ENCODE measurements around the gene ZNF831.

The ZNF831 gene

GRCh38 chr20:59240006-59240405, 76.4 kb downstream of the ZNF831 start:
- peaks cover 27% of the 10 kb centered on the region for H3K36me3 Mint-ChIP-seq (ENCODE audit: low read depth)

GRCh38 chr20:59242714-59243626, 79.3 kb downstream of the ZNF831 start:
- ATAC-seq (peak; percentile 98), DNase-seq (peak; percentile 30)
- Mint-ChIP-seq H3K36me3 (ENCODE audit: low read depth) (peaks cover 25% of the 10 kb centered on the region), H3K4me3 (no peak overlapping the region), H3K4me1 (peaks cover 14% of the 10 kb centered on the region), H3K27me3 (no peaks in the 10 kb centered on the region), H3K27ac (peak overlapping the region; percentile 73), H3K9me3 (no peaks in the 10 kb centered on the region)

More at GRCh38 chr20:59240006-59240405, 76.4 kb downstream of the ZNF831 start:
- H3K27ac Mint-ChIP-seq, result no peak overlapping the region
- H3K9me3 Mint-ChIP-seq, result no peaks in the 10 kb centered on the region
- H3K4me3 Mint-ChIP-seq, result no peak overlapping the region
- ATAC-seq (no peak), DNase-seq (no peak)
- H3K27me3 Mint-ChIP-seq, result no peaks in the 10 kb centered on the region
- peaks cover 22% of the 10 kb centered on the region for H3K4me1 Mint-ChIP-seq

GRCh38 chr20:59246691-59247400, 83.2 kb downstream of the ZNF831 start:
- peaks cover 39% of the 10 kb centered on the region for H3K36me3 Mint-ChIP-seq (ENCODE audit: low read depth)

GRCh38 chr20:59247731-59248684, 84.4 kb downstream of the ZNF831 start:
- H3K4me3 Mint-ChIP-seq, result no peak overlapping the region
- no peak for DNase-seq
- ATAC-seq, result no peak
- peaks cover 7% of the 10 kb centered on the region for H3K9me3 Mint-ChIP-seq
- H3K4me1 Mint-ChIP-seq, result peaks cover 33% of the 10 kb centered on the region
- H3K27me3 Mint-ChIP-seq, result no peaks in the 10 kb centered on the region
- H3K36me3 Mint-ChIP-seq (ENCODE audit: low read depth), result peaks cover 39% of the 10 kb centered on the region
- H3K27ac Mint-ChIP-seq, result no peak overlapping the region

More at GRCh38 chr20:59246691-59247400, 83.2 kb downstream of the ZNF831 start:
- Mint-ChIP-seq H3K27ac (no peak overlapping the region), H3K4me1 (peaks cover 29% of the 10 kb centered on the region), H3K4me3 (no peak overlapping the region), H3K9me3 (peaks cover 7% of the 10 kb centered on the region), H3K27me3 (no peaks in the 10 kb centered on the region)
- no peak for ATAC-seq
- DNase-seq, result no peak

- H3K4me1 Mint-ChIP-seq, result peaks cover 49% of the 10 kb centered on the region
- peaks cover 7% of the 10 kb centered on the region for H3K9me3 Mint-ChIP-seq
- no peak overlapping the region for H3K4me3 Mint-ChIP-seq
- no peak overlapping the region for H3K27ac Mint-ChIP-seq
- no peak for DNase-seq
- H3K36me3 Mint-ChIP-seq (ENCODE audit: low read depth), result peaks cover 27% of the 10 kb centered on the region
- no peak for ATAC-seq
- H3K27me3 Mint-ChIP-seq, result no peaks in the 10 kb centered on the region
These were observed 86.7 kb downstream of the ZNF831 start for GRCh38 chr20:59250293-59250692.

GRCh38 chr20:59253325-59253724, 89.7 kb downstream of the ZNF831 start:
- Mint-ChIP-seq H3K27ac (peak overlapping the region; percentile 87), H3K9me3 (peaks cover 7% of the 10 kb centered on the region), H3K4me3 (peak overlapping the region; percentile 55), H3K36me3 (ENCODE audit: low read depth) (peaks cover 28% of the 10 kb centered on the region), H3K4me1 (peaks cover 54% of the 10 kb centered on the region), H3K27me3 (no peaks in the 10 kb centered on the region)
- DNase-seq, result no peak
- ATAC-seq, result peak; percentile 60

GRCh38 chr20:59253779-59254319, 90.2 kb downstream of the ZNF831 start:
- peaks cover 54% of the 10 kb centered on the region for H3K4me1 Mint-ChIP-seq
- peak overlapping the region; percentile 87 for H3K27ac Mint-ChIP-seq
- peaks cover 26% of the 10 kb centered on the region for H3K36me3 Mint-ChIP-seq (ENCODE audit: low read depth)
- H3K9me3 Mint-ChIP-seq, result peaks cover 7% of the 10 kb centered on the region
- DNase-seq, result peak; percentile 45
- peak; percentile 89 for ATAC-seq
- peak overlapping the region; percentile 55 for H3K4me3 Mint-ChIP-seq
- no peaks in the 10 kb centered on the region for H3K27me3 Mint-ChIP-seq

- Mint-ChIP-seq H3K27ac (no peak overlapping the region), H3K4me1 (peaks cover 54% of the 10 kb centered on the region), H3K36me3 (ENCODE audit: low read depth) (peaks cover 23% of the 10 kb centered on the region), H3K27me3 (no peaks in the 10 kb centered on the region), H3K4me3 (no peak overlapping the region), H3K9me3 (peaks cover 7% of the 10 kb centered on the region)
- DNase-seq, result no peak
- ATAC-seq, result no peak
These were observed 91.6 kb downstream of the ZNF831 start for GRCh38 chr20:59255256-59255655.

GRCh38 chr20:59258221-59258621, 94.6 kb downstream of the ZNF831 start:
- DNase-seq (no peak), ATAC-seq (no peak)
- H3K27me3 Mint-ChIP-seq, result no peaks in the 10 kb centered on the region
- no peaks in the 10 kb centered on the region for H3K9me3 Mint-ChIP-seq
- H3K4me1 Mint-ChIP-seq, result peaks cover 36% of the 10 kb centered on the region
- peak overlapping the region; percentile 23 for H3K27ac Mint-ChIP-seq
- H3K36me3 Mint-ChIP-seq (ENCODE audit: low read depth), result peaks cover 4% of the 10 kb centered on the region
- H3K4me3 Mint-ChIP-seq, result peak overlapping the region; percentile 3

GRCh38 chr20:59259946-59260345, 96.3 kb downstream of the ZNF831 start:
- Mint-ChIP-seq H3K36me3 (ENCODE audit: low read depth) (peaks cover 2% of the 10 kb centered on the region), H3K4me1 (peaks cover 20% of the 10 kb centered on the region), H3K9me3 (no peaks in the 10 kb centered on the region), H3K4me3 (no peak overlapping the region), H3K27ac (no peak overlapping the region), H3K27me3 (no peaks in the 10 kb centered on the region)
- ATAC-seq, result no peak
- no peak for DNase-seq

GRCh38 chr20:59265298-59265697, 101.7 kb downstream of the ZNF831 start:
- Mint-ChIP-seq H3K9me3 (no peaks in the 10 kb centered on the region), H3K4me1 (peaks cover 10% of the 10 kb centered on the region), H3K27ac (no peak overlapping the region), H3K27me3 (peaks cover 19% of the 10 kb centered on the region), H3K36me3 (ENCODE audit: low read depth) (no peaks in the 10 kb centered on the region), H3K4me3 (no peak overlapping the region)
- ATAC-seq, result no peak
- DNase-seq, result no peak

- H3K9me3 Mint-ChIP-seq, result no peaks in the 10 kb centered on the region
- peaks cover 19% of the 10 kb centered on the region for H3K27me3 Mint-ChIP-seq
- no peak overlapping the region for H3K4me3 Mint-ChIP-seq
- no peak overlapping the region for H3K27ac Mint-ChIP-seq
- DNase-seq (no peak), ATAC-seq (no peak)
- peaks cover 17% of the 10 kb centered on the region for H3K4me1 Mint-ChIP-seq
- H3K36me3 Mint-ChIP-seq (ENCODE audit: low read depth), result no peaks in the 10 kb centered on the region
These were observed 105.2 kb downstream of the ZNF831 start for GRCh38 chr20:59268870-59269269.

- ATAC-seq (peak; percentile 63), DNase-seq (no peak)
- Mint-ChIP-seq H3K27me3 (peaks cover 19% of the 10 kb centered on the region), H3K4me3 (no peak overlapping the region), H3K9me3 (no peaks in the 10 kb centered on the region), H3K4me1 (peaks cover 23% of the 10 kb centered on the region), H3K27ac (no peak overlapping the region), H3K36me3 (ENCODE audit: low read depth) (no peaks in the 10 kb centered on the region)
These were observed 105.9 kb downstream of the ZNF831 start for GRCh38 chr20:59269411-59270025.

All from activated naive CD8-positive, alpha-beta T cell treated with anti-CD3 and anti-CD28 coated beads, Interleukin-2, amount 50 U/mL, for 24 hours (primary cell).